HepG2 (cell line): ENCODE measurements around the gene OR7D2. TPM values are rescaled to one million over a fixed set of nuclear protein-coding genes. Genes with fewer than 3 reads are reported as not detected.

ENCODE experiments used
- ATAC-seq: fragments of 200-7000 bp; cut with Tn5 transposase; 3 replicates; pipeline ENCODE4 v1.9.1; 2020; ENCODE audit warnings: mild to moderate bottlenecking, moderate library complexity
- BruUV-seq: library from RNA; stranded (reverse); fragments of 400-500 nt; replicated peaks from 2 replicates; lab custom pipeline; 2021; lab: Mats Ljungman, UMichigan
- CTCF ChIA-PET: fragments of 300-600 bp; formaldehyde crosslinking; extraction: SDS; loops from one replicate; lab custom pipeline; 2021; ENCODE audit warnings: low total read pairs, inconsistent platforms, low intra/inter-chr PET ratio; lab: Yijun Ruan, JAX
- POLR2A ChIA-PET: fragments of 350-600 bp; sonication (Branson Sonifier 250); formaldehyde crosslinking; loops from one replicate; lab custom pipeline; 2020; ENCODE audit warnings: antibody characterized with exemption, inconsistent platforms; lab: Yijun Ruan, JAX
- DNase-seq: peaks from one replicate; pipeline ENCODE4 v3.0.0-alpha.2; 2015; ENCODE audit warnings: low spot score
- FAIRE-seq: peaks from 3 replicates; lab custom pipeline; 2011; peaks lifted over from hg19 to GRCh38; lab: Jason Lieb, UNC
- H2AFZ ChIP-seq: one replicate; pipeline ENCODE4 v1.6.1; 2011; ENCODE audit warnings: low read length, inconsistent platforms
- H3K27ac ChIP-seq: fragments of 300-600 bp; 3 replicates; pipeline ENCODE4 v1.8.0; 2011; ENCODE audit warnings: mixed run types, mild to moderate bottlenecking, mixed read lengths, low read length, inconsistent platforms; ENCODE audit not compliant: insufficient read depth; ENCODE audit errors: extremely low read length
- H3K27me3 ChIP-seq, 2 experiments: fragments of 200-600 bp in 1 of 2; 2 replicates in 1 of 2; 3 replicates in 1 of 2; pipeline versions ENCODE4 v1.6.0 to v1.8.0; 2011; ENCODE audit warnings: low read length in 2 of 2, mild to moderate bottlenecking in 2 of 2, moderate library complexity in 2 of 2, inconsistent platforms in 1 of 2; ENCODE audit not compliant: insufficient read depth in 2 of 2, control insufficient read depth in 1 of 2
- H3K36me3 ChIP-seq, 2 experiments: fragments of 200-600 bp in 1 of 2; replicated peaks in 1 of 2; 2 replicates in 1 of 2; 3 replicates in 1 of 2; pipeline versions ENCODE4 v1.5.1 to v1.8.0; 2011; ENCODE audit warnings: low read length in 2 of 2, inconsistent platforms in 1 of 2; ENCODE audit not compliant: insufficient read depth in 2 of 2, control insufficient read depth in 1 of 2
- H3K4me1 ChIP-seq: 2 replicates; pipeline ENCODE4 v1.5.1; 2012; ENCODE audit warnings: low read length, inconsistent platforms; ENCODE audit not compliant: insufficient read depth
- H3K4me2 ChIP-seq: 2 replicates; pipeline ENCODE4 v1.6.0; 2011; ENCODE audit warnings: low read depth, low read length, inconsistent platforms
- H3K4me3 ChIP-seq, 3 experiments: fragments of 200-600 bp in 1 of 3; sonication (generic), shearing (Covaris generic) in 1 of 3; replicated peaks in 1 of 3; 2 replicates each; pipeline ENCODE4 v1.5.1; 2011 to 2016; ENCODE audit warnings: low read length in 3 of 3, inconsistent platforms in 2 of 3, low read depth in 2 of 3, mild to moderate bottlenecking in 2 of 3, control low read depth in 1 of 3, mixed read lengths in 1 of 3; ENCODE audit not compliant: insufficient read depth in 1 of 3
- H3K79me2 ChIP-seq: one replicate; pipeline ENCODE4 v1.6.1; 2011; ENCODE audit warnings: low read length, inconsistent platforms; ENCODE audit not compliant: insufficient read depth
- H3K9ac ChIP-seq: 2 replicates; pipeline ENCODE4 v1.6.0; 2011; ENCODE audit warnings: mild to moderate bottlenecking, low read depth, low read length, inconsistent platforms; ENCODE audit not compliant: insufficient read depth
- H3K9me3 ChIP-seq: 2 replicates; pipeline ENCODE4 v1.5.1; 2012; ENCODE audit warnings: mild to moderate bottlenecking, low read length
- H4K20me1 ChIP-seq: 2 replicates; pipeline ENCODE4 v1.6.0; 2011; ENCODE audit warnings: inconsistent platforms, mild to moderate bottlenecking, low read length, moderate library complexity; ENCODE audit not compliant: insufficient read depth
- DDIT3 ChIP-seq: sonication (generic); formaldehyde crosslinking; IDR thresholded peaks from 2 replicates; pipeline ENCODE4 v1.4.0; 2020; ENCODE audit warnings: mild to moderate bottlenecking, missing genetic modification reagents
- DMAP1 ChIP-seq: IDR thresholded peaks from 2 replicates; pipeline ENCODE4 v1.6.1; 2016
- E2F2 ChIP-seq: sonication (generic); formaldehyde crosslinking; IDR thresholded peaks from 2 replicates; pipeline ENCODE4 v1.4.0; 2020; ENCODE audit warnings: missing genetic modification reagents, borderline replicate concordance
- GFI1 ChIP-seq: sonication (generic); formaldehyde crosslinking; IDR thresholded peaks from 2 replicates; pipeline ENCODE4 v1.5.0; 2020; ENCODE audit warnings: missing genetic modification reagents, mild to moderate bottlenecking, borderline replicate concordance
- HBP1 ChIP-seq: IDR thresholded peaks from 2 replicates; pipeline ENCODE4 v1.6.1; 2016; ENCODE audit warnings: low read depth, control low read depth
- HDAC1 ChIP-seq: sonication (generic); formaldehyde crosslinking; IDR thresholded peaks from 2 replicates; pipeline ENCODE4 v1.5.1; 2020; ENCODE audit warnings: mild to moderate bottlenecking, missing genetic modification reagents
- IRX3 ChIP-seq: sonication (generic); formaldehyde crosslinking; IDR thresholded peaks from 2 replicates; pipeline ENCODE4 v1.8.1; 2023; ENCODE audit warnings: mild to moderate bottlenecking, low read depth, missing genetic modification reagents, borderline replicate concordance
- POLR2A ChIP-seq, 2 experiments: IDR thresholded peaks; 2 replicates each; pipeline ENCODE4 v1.6.1; 2011; ENCODE audit warnings: low read depth in 2 of 2, low read length in 2 of 2, mild to moderate bottlenecking in 1 of 2, moderate library complexity in 1 of 2; ENCODE audit not compliant: insufficient read depth in 1 of 2
- U2AF2 ChIP-seq: fragments of 200-400 bp; formaldehyde crosslinking; IDR thresholded peaks from 2 replicates; pipeline ENCODE4 v1.6.1; 2017; ENCODE audit warnings: low read depth, mild to moderate bottlenecking, low read length
- ZFP90 ChIP-seq: sonication (generic); formaldehyde crosslinking; IDR thresholded peaks from 2 replicates; pipeline ENCODE4 v1.8.0; 2022; ENCODE audit warnings: missing genetic modification reagents, mild to moderate bottlenecking, inconsistent platforms, borderline replicate concordance
- ZNF276 ChIP-seq: sonication (generic); formaldehyde crosslinking; IDR thresholded peaks from 2 replicates; pipeline ENCODE4 v1.4.0; 2020; ENCODE audit warnings: mild to moderate bottlenecking, low read depth, missing genetic modification reagents
- ZNF33A ChIP-seq: sonication (generic); formaldehyde crosslinking; IDR thresholded peaks from 2 replicates; pipeline ENCODE4 v1.5.1; 2020; ENCODE audit warnings: missing genetic modification reagents, mild to moderate bottlenecking, moderate library complexity, borderline replicate concordance
- WGBS: methylation state at CpG from one replicate; pipeline ENCODE4 v1.1.6; 2017; ENCODE audit warnings: low lambda C conversion rate; 5-methylcytosine and 5-hydroxymethylcytosine counted together
- in situ Hi-C: cut with HindIII; loops from 2 replicates; pipeline ENCODE4 v1.10.0; 2017; ENCODE audit warnings: low pct_unique_long_range_greater_than_20kb; ENCODE audit not compliant: extremely low pct_ligation_motif_present
- intact Hi-C: fragments of 100-400 bp; cut with micrococcal nuclease; formaldehyde crosslinking; loops from one replicate; pipeline ENCODE4 v1.10.0; 2022; ENCODE audit not compliant: unreplicated experiment
- polyA plus RNA-seq, 8 experiments: library from polyadenylated mRNA; depleted of rRNA in 3 of 8; stranded (reverse) in 7 of 8; unstranded in 1 of 8; fragments of >200 nt; fragmentation: Illumina TruSeq in 4 of 8; extraction: Trizol in 4 of 8; gene quantifications; 2 replicates each; pipeline versions ENCODE4 v1.2.1 to v1.2.3, GENCODE V29; 2011 to 2016; ENCODE audit warnings: low read depth in 4 of 8, missing spikeins in 1 of 8, mixed read lengths in 1 of 8; ENCODE audit not compliant: insufficient read depth in 1 of 8
- total RNA-seq, 5 experiments: library from RNA; depleted of rRNA; stranded (reverse); fragments of >200 nt; fragmentation: Illumina TruSeq; extraction: Trizol; gene quantifications; 2 replicates each; pipeline ENCODE4 v1.2.3, GENCODE V29; 2016; ENCODE audit warnings: low read depth in 1 of 5

The OR7D2 gene
- total and polyA plus RNA-seq, 2 of the 13 experiments (the other 11 are each of a cell fraction or from before 2014, with no cell fraction given) = 0.07 TPM; not detected in 1

GRCh38 chr19:9161427-9161826, 17.4 kb upstream of the OR7D2 start:
- CTCF ChIA-PET = no interaction called here
- WGBS = over 99% methylated on average over 12 of the region's 12 CpGs
- H2AFZ ChIP-seq = no peak overlapping the region

More at GRCh38 chr19:9161427-9161826, 17.4 kb upstream of the OR7D2 start:
- no peaks in the 10 kb centered on the region for H4K20me1 ChIP-seq
- TF ChIP-seq DDIT3 (CRISPR knock-in tag) = no peak
- TF ChIP-seq ZNF276 (CRISPR knock-in tag) = no peak
- TF ChIP-seq ZFP90 (CRISPR knock-in tag) = no peak
- TF ChIP-seq DMAP1 = no peak
- TF ChIP-seq ZNF33A (CRISPR knock-in tag) = no peak
- no peak for TF ChIP-seq U2AF2
- TF ChIP-seq E2F2 (CRISPR knock-in tag) = no peak
- no peak for TF ChIP-seq HBP1 (CRISPR knock-in tag)
- no peak for TF ChIP-seq POLR2A (IDR thresholded peaks at IDR 0.05; ENCODE audit: insufficient read depth in 1 of 2, low read depth in 2 of 2, low read length in 2 of 2)
- no peak for TF ChIP-seq GFI1
- TF ChIP-seq IRX3 = no peak
- TF ChIP-seq HDAC1 (CRISPR knock-in tag) = no peak
- no peak overlapping the region for H3K27ac ChIP-seq
- H3K36me3 ChIP-seq = peaks cover 49 to 76% of the 10 kb centered on the region in 2 experiments
- no peaks in the 10 kb centered on the region for H3K9me3 ChIP-seq
- BruUV-seq = no TSS peak
- no peaks in the 10 kb centered on the region for H3K79me2 ChIP-seq
- intact Hi-C loops = no loop called here
- H3K9ac ChIP-seq = no peak overlapping the region
- DNase-seq (no peak), FAIRE-seq (no peak), ATAC-seq (no peak)
- H3K4me3 ChIP-seq = no peak overlapping the region
- POLR2A ChIA-PET = no interaction called here
- H3K4me1 ChIP-seq = no peaks in the 10 kb centered on the region
- in situ Hi-C loops = no loop called here
- no peaks in the 10 kb centered on the region for H3K27me3 ChIP-seq
- no peak overlapping the region for H3K4me2 ChIP-seq
